ENCODE data around the gene CCDC88C.
"Not testable (repeated sequence)": the region's sequence is repeated elsewhere in the genome, so short reads cannot be mapped to it uniquely, and the experiment has no call there.

The CCDC88C gene

DNA sequence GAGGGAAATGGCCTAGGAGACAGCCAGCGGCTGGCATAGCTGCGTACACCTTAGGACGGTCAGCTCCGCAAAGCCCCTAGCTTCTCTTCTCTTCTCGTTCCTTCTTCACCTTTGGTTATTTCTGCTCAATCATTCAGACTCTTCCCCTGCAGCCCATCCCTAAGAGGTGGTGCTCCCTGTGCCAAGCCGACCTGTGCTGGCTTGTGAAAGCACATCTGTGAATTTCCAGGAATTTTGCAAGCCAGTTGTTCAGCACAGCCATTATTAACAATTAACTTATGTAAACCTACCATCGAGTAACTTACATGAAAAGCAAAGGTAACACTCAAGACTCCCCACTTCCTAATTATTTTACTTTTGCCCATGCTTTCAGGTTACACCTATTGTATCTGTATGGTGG is 152.2 kb downstream of the CCDC88C start:
- DNase-seq (ENCODE audit: low read depth in 2 of 2) = no peak

DNA sequence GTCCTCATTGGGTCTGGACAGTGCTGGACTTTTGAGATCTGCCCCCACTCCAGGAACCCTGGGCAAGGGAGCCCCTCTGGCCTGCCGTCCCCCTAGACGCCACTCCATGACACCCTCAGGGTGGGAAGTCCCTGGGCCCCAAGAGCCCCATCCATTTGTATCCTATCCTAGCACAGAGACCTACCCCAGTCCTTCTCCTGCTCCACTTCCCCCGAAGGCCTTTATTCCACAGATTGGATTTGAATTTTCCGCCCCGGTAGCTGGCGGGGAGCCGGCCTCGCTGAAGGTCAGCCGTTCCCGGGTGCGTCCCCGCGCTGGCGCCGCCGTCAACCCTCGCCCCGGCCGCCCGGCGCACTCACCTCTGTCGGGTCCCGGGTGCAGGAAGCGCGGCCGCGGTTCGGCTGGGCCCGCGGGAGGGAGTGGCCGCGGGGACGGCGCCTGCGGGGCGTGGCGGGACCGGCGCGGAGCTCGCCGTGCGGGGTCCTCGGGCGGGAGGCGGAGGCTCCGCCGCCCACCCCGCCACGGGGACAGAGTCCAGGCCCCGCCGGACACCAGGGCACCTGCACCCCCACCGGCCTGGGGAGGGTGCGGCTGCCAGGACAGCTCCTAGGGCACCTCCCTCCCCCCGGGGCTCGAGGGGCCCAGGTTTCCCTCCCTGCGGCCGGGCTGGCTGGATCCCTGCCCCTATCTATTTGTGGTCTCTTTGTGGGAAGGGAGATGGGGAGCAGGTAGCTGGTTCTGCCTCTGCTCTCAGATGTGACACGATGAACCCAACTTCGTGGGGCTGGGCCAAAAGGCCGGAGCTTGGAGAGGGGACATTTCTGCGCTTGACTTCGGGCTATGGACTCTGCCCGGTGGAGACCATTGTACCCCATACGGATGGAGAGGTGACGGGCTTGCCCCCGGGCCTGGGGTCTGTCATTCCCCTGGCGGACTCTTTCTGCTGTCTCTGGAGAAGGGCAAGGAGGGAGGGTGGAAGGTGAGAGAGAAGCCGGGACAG is 153.2 kb downstream of the CCDC88C start:
- no peak for DNase-seq (ENCODE audit: low read depth in 2 of 2)

GRCh38 chr14:91263329-91263728 is 154.3 kb downstream of the CCDC88C start:
- no peak for DNase-seq (ENCODE audit: low read depth in 2 of 2)

- no peak for DNase-seq (ENCODE audit: low read depth in 2 of 2)
Measured at GRCh38 chr14:91261986-91262549, 155.6 kb downstream of the CCDC88C start.

DNA sequence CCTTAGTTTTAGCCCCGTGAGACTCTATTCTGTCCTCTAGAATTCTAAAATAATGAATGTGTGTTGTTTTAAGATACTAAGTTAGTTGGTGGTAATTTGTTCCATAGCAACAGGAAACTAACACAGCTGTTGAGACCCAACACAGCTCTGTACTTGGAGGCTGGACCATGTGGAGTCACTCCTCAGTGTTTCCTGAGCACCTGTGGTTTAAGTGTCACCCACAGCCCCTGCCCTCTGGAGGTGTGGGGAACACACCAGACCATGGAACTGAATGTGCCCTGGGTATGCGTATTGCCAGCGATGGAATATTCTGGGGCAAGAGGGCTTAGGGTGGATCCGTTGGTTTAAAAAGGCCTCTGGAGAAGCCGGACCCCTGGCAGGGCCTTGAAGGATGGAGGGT is 156.5 kb downstream of the CCDC88C start:
- no peak for DNase-seq (ENCODE audit: low read depth in 2 of 2)

DNA sequence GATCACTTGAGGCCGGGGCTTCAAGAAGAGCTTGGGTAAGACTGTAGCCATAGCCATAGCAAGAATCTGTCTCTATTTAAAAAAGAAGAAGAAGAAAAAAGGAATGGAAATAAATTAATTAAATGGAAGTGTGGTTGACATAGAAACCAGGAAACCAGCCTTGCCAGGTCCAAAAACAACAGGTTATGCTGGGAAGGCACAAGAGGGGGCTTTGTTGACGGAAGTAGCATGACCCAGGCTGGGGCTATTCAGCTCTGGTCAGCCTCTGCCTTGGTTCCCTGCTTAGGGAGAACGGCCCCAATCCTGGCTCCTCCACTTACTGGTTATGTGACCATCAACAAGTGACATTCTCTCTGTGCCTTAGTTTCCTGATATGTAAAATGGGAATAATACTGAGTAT is 158.7 kb downstream of the CCDC88C start:
- DNase-seq (ENCODE audit: low read depth in 2 of 2) = no peak

- DNase-seq (ENCODE audit: low read depth in 2 of 2) = no peak
Measured at GRCh38 chr14:91258011-91258618, 159.5 kb downstream of the CCDC88C start.

DNA sequence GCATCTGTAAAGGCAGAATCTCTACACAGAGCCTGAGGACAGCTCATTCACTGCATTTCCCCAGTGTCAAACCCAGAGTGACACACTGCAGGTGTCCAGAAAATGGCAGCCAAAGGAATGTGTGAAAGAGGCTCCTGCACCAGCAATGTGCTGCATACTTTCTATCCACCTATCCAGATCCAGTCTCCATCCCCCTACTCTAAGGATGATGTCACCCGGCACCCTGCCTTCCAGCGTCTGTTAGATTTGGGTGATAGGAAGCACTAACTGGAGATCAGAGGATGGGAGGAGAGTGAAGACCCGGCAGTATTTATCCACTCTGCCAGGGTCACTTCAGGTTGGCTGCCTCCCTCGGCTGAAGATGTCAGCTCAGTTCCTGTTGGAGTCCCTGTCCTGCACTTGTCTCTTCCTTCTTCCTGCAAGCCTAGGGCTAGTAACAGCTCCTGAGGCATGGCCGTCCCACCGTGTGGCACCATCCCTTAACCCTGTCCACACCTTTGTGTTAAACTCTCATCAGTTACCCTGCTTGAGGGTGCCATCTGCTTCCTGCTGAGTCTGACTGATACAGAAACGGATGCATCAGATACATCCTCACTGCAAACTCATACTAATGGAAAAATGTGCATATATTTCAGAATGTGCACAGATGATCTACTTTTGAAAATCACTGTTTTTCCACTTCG is 160.2 kb downstream of the CCDC88C start:
- no peak for DNase-seq (ENCODE audit: low read depth in 2 of 2)

DNA sequence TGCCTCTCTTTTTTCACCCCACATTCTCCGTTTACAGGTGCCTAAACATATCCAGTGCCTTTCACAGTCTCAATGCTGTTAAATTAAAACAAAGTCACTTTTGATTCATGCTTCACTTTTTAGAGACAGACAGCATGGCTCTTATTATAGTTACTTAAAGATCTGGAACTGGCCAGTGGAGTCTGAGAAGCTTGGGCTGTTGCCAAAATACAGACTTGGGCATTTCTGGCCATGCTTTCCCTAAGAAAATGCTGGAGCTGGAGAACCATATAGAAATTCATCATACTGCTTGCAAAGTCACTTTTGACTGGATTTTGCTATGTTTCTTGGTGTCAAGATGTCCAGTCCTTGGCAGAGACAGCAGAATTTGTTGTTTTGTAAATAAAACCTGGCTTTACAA is 161.0 kb downstream of the CCDC88C start:
- no peak for DNase-seq (ENCODE audit: low read depth in 2 of 2)

DNA sequence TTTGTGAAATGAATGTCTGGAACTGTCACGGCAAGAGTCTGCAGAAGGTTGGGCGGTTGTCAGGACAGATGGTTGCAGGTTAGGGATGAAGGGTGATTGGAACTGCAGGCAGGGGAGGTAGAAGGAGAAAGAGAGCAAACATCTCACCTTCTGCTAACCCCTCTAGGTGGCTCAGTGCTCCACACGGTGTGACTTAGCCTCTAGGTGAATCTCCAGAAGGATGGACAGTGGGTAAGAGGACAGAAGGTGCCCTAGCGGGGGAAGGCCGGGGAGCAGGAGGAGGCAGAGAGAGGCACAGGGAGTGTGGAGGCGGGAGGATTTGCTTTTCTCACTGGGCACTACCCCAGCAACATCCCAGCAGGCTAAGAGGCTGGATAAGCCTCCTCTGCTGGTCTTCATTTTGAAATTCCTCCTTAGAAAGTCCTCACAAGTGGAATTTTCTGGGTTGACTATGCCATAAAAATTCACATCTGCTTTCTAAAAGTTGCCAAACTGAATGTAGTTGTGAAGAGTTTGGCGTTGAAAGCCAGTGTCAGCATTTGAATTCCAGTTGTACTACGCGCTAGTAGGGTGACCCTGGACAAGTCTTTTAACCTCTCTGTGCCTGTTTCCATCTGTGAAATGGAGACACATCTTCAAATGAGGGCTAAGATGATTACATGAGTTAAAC is 162.5 kb downstream of the CCDC88C start:
- DNase-seq (ENCODE audit: low read depth in 2 of 2) = no peak

- DNase-seq (ENCODE audit: low read depth in 2 of 2) = no peak
Measured at GRCh38 chr14:91254461-91254860, 163.2 kb downstream of the CCDC88C start.

GRCh38 chr14:91253795-91254323 is 163.8 kb downstream of the CCDC88C start:
- DNase-seq (ENCODE audit: low read depth in 2 of 2) = no peak

DNA sequence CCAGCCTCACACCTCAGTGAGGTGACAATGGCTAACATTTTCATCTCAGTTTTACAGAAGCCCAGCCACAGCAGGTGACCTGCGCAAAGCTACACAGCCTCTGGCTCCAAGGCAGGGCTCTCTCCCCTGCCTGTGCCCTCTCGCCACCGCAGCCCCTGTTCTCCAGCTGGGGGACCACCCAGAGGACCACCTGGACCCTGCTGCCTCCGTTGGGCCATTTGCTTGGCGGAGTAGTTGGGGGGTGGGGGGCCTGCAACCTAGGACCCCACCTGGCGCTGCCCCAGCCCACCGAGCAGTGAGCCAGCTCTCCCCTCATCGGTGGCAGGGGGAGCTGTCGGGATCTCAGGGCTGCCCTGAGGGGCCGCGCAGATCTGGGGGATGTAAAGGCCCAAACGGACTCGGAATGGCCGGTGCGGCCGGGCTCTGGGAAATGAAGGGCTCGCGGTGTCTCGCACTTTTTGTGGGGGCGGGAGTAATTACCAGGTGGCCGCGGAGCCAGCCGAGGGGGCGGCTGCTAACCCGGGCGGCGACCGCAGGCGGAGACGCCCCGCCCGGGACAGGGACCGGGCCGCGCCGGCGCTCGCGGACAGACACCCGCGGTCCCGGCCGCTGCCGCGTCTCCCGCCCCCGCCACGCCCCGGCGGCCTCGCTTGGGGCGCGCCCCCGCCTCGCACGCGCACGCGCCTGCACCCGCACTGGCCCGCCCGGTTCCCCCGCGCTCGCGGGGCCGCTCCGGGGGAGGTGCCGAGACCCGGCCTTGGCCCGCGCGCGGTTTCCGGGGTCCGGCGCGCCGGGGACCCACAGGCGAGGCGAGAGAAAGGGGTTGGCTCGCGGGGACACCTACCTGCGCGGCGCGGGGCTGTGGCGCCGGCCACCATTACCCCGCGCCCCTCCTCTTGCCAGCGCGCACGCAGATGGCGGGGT is 164.5 kb downstream of the CCDC88C start:
- DNase-seq (ENCODE audit: low read depth in 2 of 2) = no peak

GRCh38 chr14:91250912-91251311 is 166.7 kb downstream of the CCDC88C start:
- DNase-seq (ENCODE audit: low read depth in 2 of 2) = no peak

- DNase-seq (ENCODE audit: low read depth in 2 of 2) = no peak
Measured at GRCh38 chr14:91249841-91250616, 167.6 kb downstream of the CCDC88C start.

DNA sequence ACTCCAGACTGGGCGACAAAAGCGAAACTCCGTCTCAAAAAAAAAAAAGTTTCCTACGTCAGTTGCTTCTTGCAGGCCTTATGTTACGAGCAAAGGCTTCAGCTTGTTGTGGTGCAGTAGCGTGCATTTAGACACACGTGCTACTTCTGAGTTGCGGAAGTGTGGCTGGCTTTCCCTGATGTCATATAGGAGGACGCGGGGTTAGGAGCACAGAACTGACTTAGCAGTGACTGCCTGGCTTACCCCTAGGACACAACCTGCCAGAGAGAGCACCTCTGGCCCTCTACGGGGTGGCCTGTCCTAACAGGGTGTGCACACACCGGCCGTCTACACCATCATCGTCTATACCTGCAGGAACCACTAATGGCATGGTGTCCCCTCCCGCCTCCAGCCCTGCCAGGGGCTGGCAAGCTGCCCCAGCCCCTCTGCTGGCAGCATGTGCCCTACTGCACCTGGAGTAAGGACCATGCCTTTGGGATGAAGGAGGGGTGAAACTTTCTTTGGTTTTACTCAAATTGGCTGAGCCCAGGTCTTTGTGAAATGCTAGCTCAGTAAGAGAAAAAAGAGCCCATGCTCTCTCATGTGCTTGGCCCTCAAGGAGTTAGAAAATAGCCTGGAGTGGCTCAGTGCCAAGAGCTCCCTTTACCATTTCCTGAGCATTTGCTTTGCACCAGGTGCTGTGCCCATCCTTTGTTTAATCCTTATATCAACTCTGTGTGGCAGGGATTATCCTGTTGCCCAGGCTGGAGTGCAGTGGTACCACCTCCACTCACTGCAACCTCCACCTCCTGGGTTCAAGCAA is 171.4 kb downstream of the CCDC88C start:
- no peak for DNase-seq (ENCODE audit: low read depth in 2 of 2)

GRCh38 chr14:91245616-91246015 is 172.0 kb downstream of the CCDC88C start:
- not testable (repeated sequence) for DNase-seq (ENCODE audit: low read depth in 2 of 2)

GRCh38 chr14:91245029-91245428 is 172.6 kb downstream of the CCDC88C start:
- DNase-seq (ENCODE audit: low read depth in 2 of 2) = no peak

DNA sequence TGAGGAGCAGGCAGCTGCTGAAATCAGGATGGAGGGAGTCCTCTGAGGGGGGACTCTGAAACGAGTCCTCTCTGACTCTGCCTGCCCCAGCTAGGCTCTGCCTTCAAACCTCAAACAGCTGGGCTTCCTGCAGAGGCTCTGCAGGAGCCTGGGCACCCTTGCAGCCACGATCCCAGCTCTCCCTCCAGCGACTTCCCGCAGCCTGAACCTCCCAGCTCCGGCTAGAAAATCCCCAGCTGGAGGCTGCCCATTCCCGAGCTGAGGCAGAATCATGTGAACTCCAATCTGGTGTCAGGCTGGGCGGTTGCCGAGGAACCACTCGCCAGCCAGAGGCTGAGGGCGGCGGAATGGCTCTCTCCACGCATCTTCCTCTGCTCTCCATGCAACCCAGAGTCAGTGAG is 173.1 kb downstream of the CCDC88C start, which contains the start of gene GPR68:
GPR68 (minus strand) TSS at position 204 of the 401 bp plus-strand sequence. CDS start 9,654 bp downstream, outside the sequence.
- peak in 1 of 2 experiments; percentile 22 for DNase-seq (ENCODE audit: low read depth in 2 of 2)

Measured in fibroblast of skin of left quadriceps (primary cell).